ENCODE results near the gene TRIM41. TPM values are rescaled to one million over a fixed set of nuclear protein-coding genes. Genes with fewer than 3 reads are reported as not detected.

The TRIM41 gene
- total and polyA plus RNA-seq, 2 of the 13 experiments (the other 11 are each of a cell fraction or from before 2014, with no cell fraction given) = 10.2 to 16.7 TPM

GRCh38 chr5:181182651-181183050 is 40.4 kb upstream of the TRIM41 start (continued):
- TF ChIP-seq, protein P1, sequence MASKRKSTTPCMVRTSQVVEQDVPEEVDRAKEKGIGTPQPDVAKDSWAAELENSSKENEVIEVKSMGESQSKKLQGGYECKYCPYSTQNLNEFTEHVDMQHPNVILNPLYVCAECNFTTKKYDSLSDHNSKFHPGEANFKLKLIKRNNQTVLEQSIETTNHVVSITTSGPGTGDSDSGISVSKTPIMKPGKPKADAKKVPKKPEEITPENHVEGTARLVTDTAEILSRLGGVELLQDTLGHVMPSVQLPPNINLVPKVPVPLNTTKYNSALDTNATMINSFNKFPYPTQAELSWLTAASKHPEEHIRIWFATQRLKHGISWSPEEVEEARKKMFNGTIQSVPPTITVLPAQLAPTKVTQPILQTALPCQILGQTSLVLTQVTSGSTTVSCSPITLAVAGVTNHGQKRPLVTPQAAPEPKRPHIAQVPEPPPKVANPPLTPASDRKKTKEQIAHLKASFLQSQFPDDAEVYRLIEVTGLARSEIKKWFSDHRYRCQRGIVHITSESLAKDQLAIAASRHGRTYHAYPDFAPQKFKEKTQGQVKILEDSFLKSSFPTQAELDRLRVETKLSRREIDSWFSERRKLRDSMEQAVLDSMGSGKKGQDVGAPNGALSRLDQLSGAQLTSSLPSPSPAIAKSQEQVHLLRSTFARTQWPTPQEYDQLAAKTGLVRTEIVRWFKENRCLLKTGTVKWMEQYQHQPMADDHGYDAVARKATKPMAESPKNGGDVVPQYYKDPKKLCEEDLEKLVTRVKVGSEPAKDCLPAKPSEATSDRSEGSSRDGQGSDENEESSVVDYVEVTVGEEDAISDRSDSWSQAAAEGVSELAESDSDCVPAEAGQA (IDR thresholded peaks at IDR 0.05; ENCODE audit: low read depth) = no peak
- TF ChIP-seq, protein P1 (CRISPR knock-in tag; IDR thresholded peaks at IDR 0.05; ENCODE audit: borderline replicate concordance) = no peak
- no peak for TF ChIP-seq ZNF251 (CRISPR knock-in tag; IDR thresholded peaks at IDR 0.05)
- no peak for TF ChIP-seq ZUFSP (CRISPR knock-in tag; IDR thresholded peaks at IDR 0.05; ENCODE audit: borderline replicate concordance)
- no peak for TF ChIP-seq ZNF678 (CRISPR knock-in tag; IDR thresholded peaks at IDR 0.05)
- TF ChIP-seq ZNF777 (CRISPR knock-in tag; IDR thresholded peaks at IDR 0.05) = no peak
- TF ChIP-seq HDAC6 (IDR thresholded peaks at IDR 0.05; ENCODE audit: low read depth, low read length) = no peak
- no peak for TF ChIP-seq GABPA (IDR thresholded peaks at IDR 0.05; ENCODE audit: low read depth, low read length)
- TF ChIP-seq GABPA (CRISPR knock-in tag; IDR thresholded peaks at IDR 0.05; ENCODE audit: low read depth) = no peak
- no peak for TF ChIP-seq ZNF660 (CRISPR knock-in tag; IDR thresholded peaks at IDR 0.05; ENCODE audit: borderline replicate concordance, low read depth)
- no peak for TF ChIP-seq MEF2D (CRISPR knock-in tag; IDR thresholded peaks at IDR 0.05)
